Stomach (tissue), 4 donors: Measurements from ENCODE around the gene PTPRG.

Experiments used
- CTCF ChIP-seq, 7 experiments: fragments of 450-650 bp in 4 of 7; fragments of 200-600 bp in 3 of 7; sonication (generic) in 3 of 7; IDR thresholded peaks; one replicate each; pipeline ENCODE4 v1.5.1; 2016 to 2019; ENCODE audit warnings: antibody characterized with exemption in 7 of 7, control low read depth in 2 of 7, mild to moderate bottlenecking in 1 of 7
- EP300 ChIP-seq: sonication (generic); formaldehyde crosslinking; IDR thresholded peaks from one replicate; pipeline ENCODE4 v1.6.1; 2017; ENCODE audit warnings: antibody characterized with exemption
- POLR2A ChIP-seq, 4 donors: fragments of 450-650 bp; IDR thresholded peaks; one replicate each; pipeline ENCODE4 v1.6.1; 2016; ENCODE audit warnings: antibody characterized with exemption in 4 of 4, control low read depth in 2 of 4, mild to moderate bottlenecking in 1 of 4, moderate library complexity in 1 of 4

GRCh38 chr3:61807865-61808276 lies 246.5 kb downstream of the PTPRG start:
- TF ChIP-seq CTCF (IDR thresholded peaks at IDR 0.05) (no peak), POLR2A (IDR thresholded peaks at IDR 0.05) (no peak), EP300 (no peak)
